ENCODE data around the gene STK35.
A peak's percentile ranks its signal among the peaks of the same experiment; 100 is the strongest.
"Not testable (repeated sequence)": the region's sequence is repeated elsewhere in the genome, so short reads cannot be mapped to it uniquely, and the experiment has no call there.

Gene STK35

DNA sequence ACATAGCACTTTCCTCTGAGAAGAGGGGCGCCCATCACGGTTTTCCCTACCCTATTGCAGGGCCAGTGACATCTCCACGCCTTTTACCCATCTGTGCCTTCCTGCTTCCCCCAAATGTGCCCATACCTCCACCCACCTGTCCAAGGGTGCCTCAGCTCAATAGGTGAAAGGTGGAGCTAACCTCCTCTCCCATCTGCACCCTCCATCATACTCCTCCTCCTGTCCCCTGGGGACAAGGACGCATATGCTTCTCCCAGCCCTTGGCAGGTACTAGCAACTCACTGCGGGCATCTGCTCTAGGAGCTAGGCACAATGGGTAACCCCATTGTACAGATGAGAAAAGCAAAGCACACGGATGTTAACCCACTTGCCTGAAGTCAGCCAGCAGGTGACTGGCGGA lies 62.8 kb downstream of the STK35 start:
- Histone ChIP-seq H3K27me3 (replicated peaks; ENCODE audit: control insufficient read depth, insufficient read depth, low read length) (peaks cover 39% of the 10 kb centered on the region), H3K9me3 (ENCODE audit: control insufficient read depth, low read length) (no peaks in the 10 kb centered on the region), H3K4me1 (ENCODE audit: control insufficient read depth, insufficient read depth, low read length) (no peaks in the 10 kb centered on the region), H3K36me3 (ENCODE audit: control insufficient read depth, insufficient read depth, low read length, severe bottlenecking) (no peaks in the 10 kb centered on the region), H3K9ac (ENCODE audit: low read length) (no peak overlapping the region), H3K4me3 (ENCODE audit: low read length) (no peak overlapping the region)
- DNase-seq (ENCODE audit: low read depth), result no peak

DNA sequence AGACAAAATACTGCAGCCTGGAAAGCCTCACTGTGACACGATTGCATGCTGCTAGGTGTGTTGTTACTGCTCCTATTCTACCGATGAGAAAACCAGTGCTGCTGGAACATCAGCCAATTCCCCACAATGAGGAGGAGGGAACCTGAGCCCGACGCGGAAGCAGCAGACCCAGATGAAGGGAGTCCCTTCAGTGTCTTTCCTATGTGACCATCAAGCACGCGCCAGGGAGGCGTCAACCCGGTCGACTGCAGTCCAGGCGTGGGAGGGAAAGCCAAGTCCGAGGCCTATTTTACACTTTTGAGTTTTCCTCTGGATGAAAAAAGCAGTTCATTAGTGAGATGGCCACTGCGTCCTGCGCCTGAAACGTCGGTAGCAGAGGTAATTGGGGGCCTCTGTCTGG lies 63.3 kb downstream of the STK35 start:
- Histone ChIP-seq H3K9me3 (ENCODE audit: control insufficient read depth, low read length) (no peaks in the 10 kb centered on the region), H3K4me3 (ENCODE audit: low read length) (no peak overlapping the region), H3K9ac (ENCODE audit: low read length) (no peak overlapping the region), H3K27me3 (replicated peaks; ENCODE audit: control insufficient read depth, insufficient read depth, low read length) (peaks cover 39% of the 10 kb centered on the region), H3K36me3 (ENCODE audit: control insufficient read depth, insufficient read depth, low read length, severe bottlenecking) (no peaks in the 10 kb centered on the region), H3K4me1 (ENCODE audit: control insufficient read depth, insufficient read depth, low read length) (no peaks in the 10 kb centered on the region)
- no peak for DNase-seq (ENCODE audit: low read depth)

DNA sequence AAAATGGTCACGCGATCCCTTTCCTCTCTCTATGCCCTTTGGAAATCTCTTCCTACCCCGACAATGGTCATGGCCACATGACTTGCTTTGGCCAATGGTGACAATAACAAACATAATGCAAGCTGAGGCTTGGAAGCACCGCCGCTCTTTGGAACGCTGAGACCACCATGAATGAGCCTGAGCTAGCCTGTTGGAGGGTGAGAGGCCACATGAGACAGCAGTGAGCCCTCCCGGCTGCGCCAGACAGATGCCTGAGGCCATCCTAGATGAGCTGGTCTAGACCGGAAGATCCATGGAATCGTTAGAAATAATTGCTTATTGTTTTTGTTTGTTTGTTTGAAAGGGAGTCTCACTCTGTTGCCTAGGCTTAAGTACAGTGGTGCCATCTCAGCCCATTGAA lies 64.2 kb downstream of the STK35 start:
- H3K9ac ChIP-seq (ENCODE audit: low read length), result no peak overlapping the region
- H3K4me3 ChIP-seq (ENCODE audit: low read length), result no peak overlapping the region
- no peaks in the 10 kb centered on the region for H3K36me3 ChIP-seq (ENCODE audit: control insufficient read depth, insufficient read depth, low read length, severe bottlenecking)
- no peaks in the 10 kb centered on the region for H3K4me1 ChIP-seq (ENCODE audit: control insufficient read depth, insufficient read depth, low read length)
- H3K27me3 ChIP-seq (replicated peaks; ENCODE audit: control insufficient read depth, insufficient read depth, low read length), result peaks cover 40% of the 10 kb centered on the region
- H3K9me3 ChIP-seq (ENCODE audit: control insufficient read depth, low read length), result no peaks in the 10 kb centered on the region
- DNase-seq (ENCODE audit: low read depth), result no peak

DNA sequence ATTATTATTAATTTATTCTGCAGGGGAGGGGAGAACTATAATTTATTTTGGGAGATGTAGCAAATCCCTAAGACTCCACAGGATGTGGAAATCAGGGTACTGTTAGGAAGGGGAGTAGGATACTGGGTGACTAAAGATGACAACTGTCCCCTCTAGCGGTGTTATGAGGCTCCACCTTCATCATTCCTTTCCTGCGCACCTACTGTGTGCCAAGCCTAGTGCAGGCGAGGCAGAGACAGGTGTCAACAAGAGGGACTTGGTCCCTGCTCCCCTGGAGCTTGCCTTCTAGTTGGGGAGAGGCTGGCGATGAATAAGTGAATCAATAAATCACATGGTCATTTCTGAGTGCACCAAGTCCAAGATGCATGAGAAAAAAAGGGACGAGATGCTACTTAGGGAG lies 65.5 kb downstream of the STK35 start:
- Histone ChIP-seq H3K36me3 (ENCODE audit: control insufficient read depth, insufficient read depth, low read length, severe bottlenecking) (no peaks in the 10 kb centered on the region), H3K4me1 (ENCODE audit: control insufficient read depth, insufficient read depth, low read length) (no peaks in the 10 kb centered on the region), H3K27me3 (replicated peaks; ENCODE audit: control insufficient read depth, insufficient read depth, low read length) (peaks cover 33% of the 10 kb centered on the region), H3K9me3 (ENCODE audit: control insufficient read depth, low read length) (no peaks in the 10 kb centered on the region), H3K9ac (ENCODE audit: low read length) (no peak overlapping the region), H3K4me3 (ENCODE audit: low read length) (no peak overlapping the region)
- DNase-seq (ENCODE audit: low read depth), result no peak

DNA sequence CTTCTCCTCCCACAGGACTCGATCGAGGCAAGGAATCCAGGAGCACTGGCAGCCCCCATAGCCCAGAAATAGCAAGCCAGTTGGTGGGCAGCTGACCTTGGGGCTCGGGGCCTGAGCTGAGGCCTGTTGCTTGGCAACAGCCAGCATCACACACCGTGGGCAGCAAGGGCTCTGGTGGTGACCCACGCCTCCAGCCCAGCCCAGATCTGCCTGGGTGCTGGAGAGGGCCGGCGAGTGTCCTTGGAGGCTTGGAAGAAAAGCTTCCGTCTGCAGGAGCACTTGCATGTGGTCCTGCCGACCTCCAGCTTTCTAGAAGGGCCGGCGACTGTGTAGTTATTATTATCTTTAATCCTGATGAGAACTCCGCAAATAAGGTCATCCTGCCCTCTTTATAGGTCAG lies 67.3 kb downstream of the STK35 start:
- H3K27me3 ChIP-seq (replicated peaks; ENCODE audit: control insufficient read depth, insufficient read depth, low read length), result peaks cover 29% of the 10 kb centered on the region
- no peaks in the 10 kb centered on the region for H3K9me3 ChIP-seq (ENCODE audit: control insufficient read depth, low read length)
- H3K36me3 ChIP-seq (ENCODE audit: control insufficient read depth, insufficient read depth, low read length, severe bottlenecking), result no peaks in the 10 kb centered on the region
- H3K9ac ChIP-seq (ENCODE audit: low read length), result no peak overlapping the region
- no peak overlapping the region for H3K4me3 ChIP-seq (ENCODE audit: low read length)
- H3K4me1 ChIP-seq (ENCODE audit: control insufficient read depth, insufficient read depth, low read length), result no peaks in the 10 kb centered on the region
- no peak for DNase-seq (ENCODE audit: low read depth)

DNA sequence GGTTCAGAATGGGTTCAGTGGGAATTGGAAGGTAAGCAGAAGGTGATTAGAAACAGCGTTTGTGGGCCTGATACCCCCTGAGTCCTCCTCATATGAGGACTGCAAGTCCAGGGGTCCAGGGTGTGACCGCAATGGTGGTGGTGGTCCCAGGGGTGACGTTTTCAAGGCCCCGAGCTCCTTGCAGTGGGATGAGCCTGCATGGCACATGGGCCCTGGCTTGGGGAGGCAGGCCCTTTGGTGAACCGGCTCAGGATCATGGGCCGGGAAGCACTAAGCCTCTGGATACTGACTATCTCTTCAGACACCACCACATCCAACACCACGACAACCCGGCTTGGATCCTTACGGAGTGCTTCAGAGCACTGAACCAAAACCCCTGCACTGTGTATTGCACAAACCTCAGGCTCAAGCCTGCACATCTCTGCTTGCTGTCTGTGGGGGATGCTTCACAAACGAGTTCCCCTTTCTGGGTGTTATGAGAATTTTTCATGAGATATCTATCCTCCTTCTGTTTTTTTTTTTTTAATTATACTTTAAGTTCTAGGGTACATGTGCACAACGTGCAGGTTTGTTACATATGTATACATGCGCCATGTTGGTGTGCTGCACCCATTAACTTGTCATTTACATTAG lies 67.9 kb downstream of the STK35 start:
- Histone ChIP-seq H3K9ac (ENCODE audit: low read length) (no peak overlapping the region), H3K36me3 (ENCODE audit: control insufficient read depth, insufficient read depth, low read length, severe bottlenecking) (no peaks in the 10 kb centered on the region), H3K9me3 (ENCODE audit: control insufficient read depth, low read length) (no peaks in the 10 kb centered on the region), H3K27me3 (replicated peaks; ENCODE audit: control insufficient read depth, insufficient read depth, low read length) (peaks cover 29% of the 10 kb centered on the region), H3K4me1 (ENCODE audit: control insufficient read depth, insufficient read depth, low read length) (no peaks in the 10 kb centered on the region), H3K4me3 (ENCODE audit: low read length) (no peak overlapping the region)
- no peak for DNase-seq (ENCODE audit: low read depth)

DNA sequence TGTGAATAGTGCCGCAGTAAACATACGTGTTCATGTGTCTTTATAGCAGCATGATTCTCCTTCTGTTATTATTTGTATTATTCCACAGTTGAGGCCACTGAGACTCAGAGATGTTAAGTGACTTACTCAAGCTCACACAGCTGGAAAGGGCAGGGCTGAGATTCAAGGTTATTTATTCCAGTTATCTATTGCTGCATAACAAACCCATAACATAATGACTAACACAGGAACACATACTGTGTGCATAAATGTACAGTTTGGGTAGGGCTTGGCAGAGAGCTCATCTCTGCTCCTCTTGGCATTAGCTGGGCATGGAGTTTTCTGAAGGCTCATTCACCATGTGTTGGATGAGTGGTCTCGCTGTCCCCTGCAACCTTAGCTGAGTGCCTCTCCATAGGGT lies 68.8 kb downstream of the STK35 start:
- H3K4me1 ChIP-seq (ENCODE audit: control insufficient read depth, insufficient read depth, low read length), result no peaks in the 10 kb centered on the region
- DNase-seq (ENCODE audit: low read depth), result no peak
- H3K9ac ChIP-seq (ENCODE audit: low read length), result no peak overlapping the region
- peaks cover 27% of the 10 kb centered on the region for H3K27me3 ChIP-seq (replicated peaks; ENCODE audit: control insufficient read depth, insufficient read depth, low read length)
- no peaks in the 10 kb centered on the region for H3K9me3 ChIP-seq (ENCODE audit: control insufficient read depth, low read length)
- no peaks in the 10 kb centered on the region for H3K36me3 ChIP-seq (ENCODE audit: control insufficient read depth, insufficient read depth, low read length, severe bottlenecking)
- H3K4me3 ChIP-seq (ENCODE audit: low read length), result no peak overlapping the region

DNA sequence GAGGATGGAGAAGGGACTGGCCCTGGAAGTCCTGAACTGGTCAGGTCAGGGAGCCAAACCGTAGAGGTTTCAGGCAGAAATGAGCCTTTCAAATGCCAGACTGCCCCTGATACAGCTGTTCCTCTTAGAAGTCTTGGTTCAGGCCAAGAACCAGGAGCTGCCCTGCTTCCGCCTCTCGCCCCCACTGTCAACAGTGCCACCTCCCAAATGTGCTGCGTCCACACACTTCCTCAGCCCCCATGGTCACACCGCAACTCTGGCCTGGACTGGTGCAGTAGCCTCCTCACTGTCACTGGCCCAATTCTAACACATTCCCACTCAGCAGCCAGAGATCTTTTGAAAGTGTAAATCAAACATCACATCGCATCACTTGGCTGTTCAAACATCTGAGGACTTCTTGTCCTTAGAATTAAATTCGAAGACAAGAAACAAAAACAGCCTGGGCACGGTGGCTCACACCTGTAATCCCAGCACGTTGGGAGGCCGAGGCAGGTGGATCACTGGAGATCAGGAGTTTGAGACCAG lies 69.7 kb downstream of the STK35 start:
- DNase-seq (ENCODE audit: low read depth), result no peak
- Histone ChIP-seq H3K4me1 (ENCODE audit: control insufficient read depth, insufficient read depth, low read length) (no peaks in the 10 kb centered on the region), H3K4me3 (ENCODE audit: low read length) (no peak overlapping the region), H3K9ac (ENCODE audit: low read length) (no peak overlapping the region), H3K27me3 (replicated peaks; ENCODE audit: control insufficient read depth, insufficient read depth, low read length) (peaks cover 35% of the 10 kb centered on the region), H3K36me3 (ENCODE audit: control insufficient read depth, insufficient read depth, low read length, severe bottlenecking) (no peaks in the 10 kb centered on the region), H3K9me3 (ENCODE audit: control insufficient read depth, low read length) (no peaks in the 10 kb centered on the region)

DNA sequence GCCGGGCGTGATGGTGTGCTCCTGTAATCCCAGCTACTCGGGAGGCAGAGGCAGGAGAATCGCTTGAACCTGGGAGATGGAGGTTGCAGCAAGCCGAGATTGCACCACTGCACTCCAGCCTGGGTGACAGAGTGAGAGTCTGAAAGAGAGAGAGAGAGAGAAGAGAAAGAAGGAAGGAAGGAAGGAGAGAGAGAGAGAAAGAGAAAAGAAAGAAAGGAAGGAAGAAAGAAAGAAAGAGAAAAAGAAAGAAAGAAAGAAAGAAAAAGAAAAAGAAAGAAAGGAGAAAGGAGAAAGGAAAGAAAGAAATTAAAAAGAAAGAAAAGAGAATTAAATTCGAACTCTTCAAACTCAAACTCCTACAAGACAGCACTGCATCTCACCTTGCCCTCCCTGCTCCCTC lies 70.2 kb downstream of the STK35 start:
- not testable (repeated sequence) for H3K4me3 ChIP-seq (ENCODE audit: low read length); H3K36me3 ChIP-seq (ENCODE audit: control insufficient read depth, insufficient read depth, low read length, severe bottlenecking); H3K4me1 ChIP-seq (ENCODE audit: control insufficient read depth, insufficient read depth, low read length); H3K9ac ChIP-seq (ENCODE audit: low read length); DNase-seq (ENCODE audit: low read depth); H3K9me3 ChIP-seq (ENCODE audit: control insufficient read depth, low read length)
- peaks cover 37% of the 10 kb centered on the region for H3K27me3 ChIP-seq (replicated peaks; ENCODE audit: control insufficient read depth, insufficient read depth, low read length)

DNA sequence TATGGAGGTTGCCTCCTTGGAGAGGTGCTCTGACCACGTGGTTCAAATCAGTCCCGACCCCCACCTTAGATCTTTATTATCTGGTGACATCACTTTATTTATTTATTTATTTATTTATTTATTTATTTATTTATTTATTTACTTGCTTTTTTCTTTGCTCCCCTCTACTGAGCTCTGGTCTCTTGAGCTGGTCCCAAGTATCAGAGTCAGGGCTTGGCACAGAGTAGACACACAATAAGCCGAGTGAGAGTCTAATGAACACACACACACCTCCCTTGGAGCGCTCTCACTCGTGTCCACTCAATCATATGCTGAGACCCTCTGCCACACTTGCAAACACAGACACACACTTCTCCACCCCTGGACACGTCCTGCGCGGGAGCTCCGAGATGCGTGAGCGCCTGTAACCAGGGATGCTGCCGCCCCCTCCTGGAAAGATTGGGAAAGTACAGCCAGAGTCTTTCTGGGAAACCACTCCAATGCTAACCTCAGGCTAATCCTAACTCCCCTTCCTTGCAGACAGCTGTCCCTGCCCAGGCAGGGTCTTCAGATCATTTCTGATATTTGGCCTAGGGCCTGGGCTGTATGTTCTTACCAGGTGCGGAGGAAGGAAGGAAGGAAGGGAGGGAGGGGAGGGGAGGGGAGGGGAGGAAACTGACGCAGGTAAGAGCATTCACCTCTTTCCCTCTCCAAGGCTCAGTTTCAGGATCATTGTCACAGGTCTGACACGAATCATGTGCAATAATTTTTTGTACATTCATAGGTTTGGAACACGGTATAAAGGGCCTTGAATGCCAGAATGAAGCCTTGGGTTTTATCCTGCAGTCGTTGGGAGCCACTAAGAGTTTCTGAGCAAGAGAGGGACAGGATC lies 70.9 kb downstream of the STK35 start:
- peak; percentile 88 for DNase-seq (ENCODE audit: low read depth)
- Histone ChIP-seq H3K27me3 (replicated peaks; ENCODE audit: control insufficient read depth, insufficient read depth, low read length) (peaks cover 32% of the 10 kb centered on the region), H3K9me3 (ENCODE audit: control insufficient read depth, low read length) (no peaks in the 10 kb centered on the region), H3K4me3 (ENCODE audit: low read length) (no peak overlapping the region), H3K9ac (ENCODE audit: low read length) (no peak overlapping the region), H3K36me3 (ENCODE audit: control insufficient read depth, insufficient read depth, low read length, severe bottlenecking) (no peaks in the 10 kb centered on the region), H3K4me1 (ENCODE audit: control insufficient read depth, insufficient read depth, low read length) (no peaks in the 10 kb centered on the region)

DNA sequence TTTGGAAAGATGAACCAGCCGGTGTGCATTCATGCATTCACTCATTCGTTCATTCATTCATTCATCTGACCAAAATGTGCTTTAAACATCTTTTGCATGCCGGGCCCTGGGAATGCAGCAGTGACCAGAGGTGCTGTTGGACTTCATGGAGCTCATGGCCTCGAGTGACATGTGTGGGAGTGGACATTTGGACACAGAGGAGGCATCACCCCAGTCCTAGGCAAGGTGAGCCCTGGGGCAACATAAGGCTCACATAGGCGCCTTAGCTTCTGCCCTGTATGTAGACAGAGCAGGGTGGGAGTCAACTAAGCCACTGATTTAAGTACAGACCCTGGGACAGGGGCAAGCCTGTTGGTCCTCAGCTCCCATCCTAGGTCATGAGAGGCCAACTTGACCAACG lies 71.6 kb downstream of the STK35 start:
- no peaks in the 10 kb centered on the region for H3K9me3 ChIP-seq (ENCODE audit: control insufficient read depth, low read length)
- no peak for DNase-seq (ENCODE audit: low read depth)
- no peaks in the 10 kb centered on the region for H3K36me3 ChIP-seq (ENCODE audit: control insufficient read depth, insufficient read depth, low read length, severe bottlenecking)
- H3K9ac ChIP-seq (ENCODE audit: low read length), result no peak overlapping the region
- peaks cover 34% of the 10 kb centered on the region for H3K27me3 ChIP-seq (replicated peaks; ENCODE audit: control insufficient read depth, insufficient read depth, low read length)
- no peaks in the 10 kb centered on the region for H3K4me1 ChIP-seq (ENCODE audit: control insufficient read depth, insufficient read depth, low read length)
- no peak overlapping the region for H3K4me3 ChIP-seq (ENCODE audit: low read length)
